DMS153 (cell line): ENCODE measurements around the gene PNPLA6.

Experiments used
- DNase-seq: peaks from one replicate; lab custom pipeline; 2025; lab: John Stamatoyannopoulos, UW

PNPLA6 gene

DNA sequence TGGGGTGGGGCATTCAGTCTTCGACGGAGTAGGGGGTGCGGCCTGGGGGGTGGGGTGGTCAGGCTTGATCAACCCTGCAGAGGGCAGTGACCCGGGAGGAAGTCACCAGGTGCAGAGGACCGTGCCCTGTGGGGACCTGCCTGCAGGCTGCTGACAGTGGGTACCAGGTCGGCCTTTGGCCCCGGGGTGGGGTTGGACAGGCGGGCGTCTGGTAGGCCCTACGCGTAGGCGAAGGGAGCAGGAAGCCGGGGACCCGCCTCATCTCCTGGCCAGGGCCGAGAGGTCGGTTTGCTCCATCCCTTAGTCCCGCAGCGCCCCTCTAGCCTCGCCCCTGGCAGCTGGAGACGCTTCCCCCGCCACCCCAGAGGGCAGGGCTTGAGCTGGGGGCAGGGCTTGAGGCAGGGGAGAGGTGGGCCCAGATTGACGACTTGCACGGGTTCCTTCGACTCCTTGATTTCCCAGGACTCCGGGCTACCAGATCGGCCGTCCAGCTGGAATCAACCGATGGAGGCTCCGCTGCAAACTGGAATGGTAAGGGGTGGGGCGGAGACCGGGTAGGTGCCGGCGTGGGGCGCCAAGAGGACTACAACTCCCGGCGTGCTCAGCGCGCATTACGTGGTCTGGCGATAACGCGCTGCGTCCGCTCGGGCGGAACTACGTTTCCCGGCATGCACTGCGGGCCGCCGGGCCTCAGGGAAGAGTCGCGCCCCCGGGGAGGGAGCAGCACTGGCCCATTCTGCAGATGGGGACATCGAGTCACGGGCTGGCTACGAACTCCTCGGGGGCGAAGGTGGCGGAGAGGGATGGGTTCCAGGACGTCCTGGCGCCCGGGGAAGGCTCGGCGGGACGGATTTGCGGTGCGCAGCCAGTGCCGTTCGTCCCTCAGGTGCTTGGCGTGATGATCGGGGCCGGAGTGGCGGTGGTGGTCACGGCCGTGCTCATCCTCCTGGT lies at the start of gene PNPLA6:
Gene PNPLA6 (plus strand): TSS at position 671 of the 951 bp plus-strand sequence. CDS start 72 bp downstream, at position 743.
- DNase-seq, result peak; percentile 82

DNA sequence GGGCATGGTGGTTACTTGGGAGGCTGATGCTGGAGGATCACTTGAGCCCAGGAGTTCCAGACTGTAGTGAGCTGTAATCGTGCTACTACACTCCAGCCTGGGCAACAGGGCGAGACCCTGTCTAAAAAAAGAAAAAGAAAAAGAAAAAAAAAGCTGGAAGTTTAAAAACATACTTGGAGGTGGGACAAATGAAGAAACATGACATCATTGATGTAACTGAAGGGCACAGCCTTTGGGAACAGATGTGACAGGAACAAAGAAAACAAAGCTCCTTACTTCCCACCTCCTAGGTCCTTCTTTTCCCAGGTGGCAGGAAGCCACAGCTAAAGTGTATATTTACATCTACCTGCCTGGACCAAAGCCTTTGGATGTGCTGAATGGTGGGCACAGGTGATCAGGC lies 48.6 kb upstream of the PNPLA6 start:
- no peak for DNase-seq

DNA sequence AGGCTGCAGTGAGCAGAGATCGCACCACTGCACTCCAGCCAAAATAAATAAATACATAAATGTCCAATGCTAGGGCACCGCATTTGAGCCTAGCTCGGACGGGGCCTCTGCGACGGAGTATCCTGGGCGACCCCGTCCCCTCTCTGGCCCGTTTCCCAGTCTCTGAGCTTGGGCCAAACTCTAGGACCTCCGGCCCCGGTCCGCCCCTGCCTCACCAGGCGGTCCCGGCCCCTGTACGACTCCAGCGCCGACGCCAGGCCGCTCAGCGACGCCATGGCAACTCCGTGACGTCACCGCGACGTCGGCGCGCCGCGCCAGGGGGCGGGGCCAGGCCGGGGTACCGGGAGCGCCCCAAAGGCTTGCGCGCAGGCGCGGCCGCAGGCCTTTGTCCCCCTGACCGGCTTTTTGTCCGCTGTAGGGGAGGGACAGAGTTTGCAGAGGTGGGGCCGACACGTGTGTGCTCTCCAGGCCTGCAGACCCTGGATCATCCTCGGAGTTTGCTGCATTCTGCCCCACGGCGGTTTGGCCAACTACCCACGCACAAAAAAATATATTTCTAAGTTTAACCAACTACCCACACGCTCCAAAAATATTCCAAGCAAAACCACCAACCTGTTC lies 46.7 kb upstream of the PNPLA6 start, which contains the start of gene PEX11G:
Gene PEX11G (minus strand): TSS at position 300 of the 618 bp plus-strand sequence. CDS start 25 bp downstream, at position 275.
- DNase-seq, result peak; percentile 82

DNA sequence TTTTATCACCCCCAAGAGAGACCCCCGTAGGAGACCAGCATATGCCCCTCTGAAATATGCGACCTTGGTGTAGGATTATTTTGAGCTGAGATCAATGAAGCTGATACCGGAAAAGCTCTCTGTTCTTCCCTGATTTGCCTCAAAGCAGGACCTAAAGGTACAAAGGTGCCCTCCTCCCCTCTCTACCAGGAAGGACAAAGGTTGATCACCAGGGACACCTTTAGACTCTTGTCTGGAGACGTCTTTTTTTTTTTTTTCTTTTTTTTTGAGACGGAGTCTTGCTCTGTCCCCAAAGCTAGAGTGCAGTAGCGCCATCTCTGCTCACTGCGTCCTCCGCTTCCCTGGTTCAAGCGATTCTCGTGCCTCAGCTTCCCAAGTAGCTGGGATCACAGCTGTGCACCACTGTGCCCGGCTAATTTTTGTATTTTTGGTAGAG lies 45.9 kb upstream of the PNPLA6 start:
- no peak for DNase-seq

DNA sequence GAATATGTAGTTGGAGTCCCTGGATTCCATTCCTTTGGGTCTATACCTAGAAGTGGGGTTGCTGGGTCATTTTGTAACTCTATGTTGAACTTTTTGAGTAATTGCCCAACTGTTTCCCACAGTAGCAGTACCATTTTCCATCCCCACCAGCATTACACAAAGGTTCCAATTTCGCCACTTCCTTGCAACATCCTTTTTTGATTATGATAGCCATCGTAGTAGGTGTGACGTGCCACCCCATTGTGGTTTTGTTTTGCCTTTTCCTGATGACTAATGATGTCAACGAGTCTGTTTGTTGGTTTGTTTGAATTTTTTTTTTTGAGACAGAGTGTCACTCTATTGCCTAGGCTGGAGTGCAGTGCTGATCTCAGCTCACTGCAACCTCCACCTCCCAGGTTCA lies 43.4 kb upstream of the PNPLA6 start:
- DNase-seq, result no peak

DNA sequence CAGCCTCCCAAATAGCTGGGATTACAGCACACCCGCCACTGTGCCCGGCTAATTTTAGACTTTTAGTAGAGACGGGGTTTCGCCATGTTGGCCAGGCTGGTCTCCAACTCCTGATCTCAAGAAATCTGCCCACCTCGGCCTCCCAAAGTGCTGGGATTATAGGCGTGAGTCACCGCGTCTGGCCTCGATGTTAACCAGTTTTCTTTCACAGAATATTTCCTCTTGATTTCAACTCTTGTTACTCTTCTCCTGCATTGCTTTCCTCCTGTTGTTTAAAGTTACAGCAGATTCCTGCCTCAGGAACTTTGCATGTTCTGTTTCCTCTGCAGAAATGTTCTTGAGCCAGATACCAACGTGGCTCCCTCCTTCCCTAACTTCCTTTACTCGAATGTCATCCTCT lies 43.0 kb upstream of the PNPLA6 start:
- no peak for DNase-seq

DNA sequence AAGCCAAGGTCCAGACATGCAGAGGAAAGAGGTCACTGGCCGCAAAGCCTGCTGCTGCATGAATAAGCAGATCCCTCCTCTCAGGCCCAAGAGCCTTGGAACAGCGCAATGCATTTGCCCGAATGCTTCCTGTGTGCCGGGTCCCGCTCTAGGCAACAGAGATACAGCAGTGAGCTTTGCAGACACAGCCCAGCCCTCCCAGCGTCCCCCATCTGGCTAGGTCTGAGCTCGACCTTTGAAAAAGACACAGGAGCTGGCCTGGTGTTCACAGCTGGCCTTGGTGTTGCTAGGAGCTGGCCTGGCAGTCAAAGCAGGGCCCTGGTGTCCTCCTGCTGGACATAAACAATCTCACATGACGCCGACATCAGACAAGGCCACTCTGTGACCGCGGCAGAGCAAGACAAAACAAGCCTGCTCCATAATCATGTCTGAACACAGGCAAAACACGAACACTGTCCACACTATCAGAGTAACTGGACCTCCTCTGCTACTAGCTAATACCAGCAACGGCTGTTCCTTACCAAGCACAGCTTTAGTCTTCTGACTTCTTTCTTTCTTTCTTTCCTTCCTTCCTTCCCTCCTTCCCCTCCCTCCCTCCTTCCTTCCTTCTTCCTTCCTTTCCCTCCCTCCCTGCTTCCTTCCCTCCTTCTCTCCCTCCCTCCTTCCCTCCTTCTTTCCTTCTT lies 41.0 kb upstream of the PNPLA6 start:
- DNase-seq, result no peak

DNA sequence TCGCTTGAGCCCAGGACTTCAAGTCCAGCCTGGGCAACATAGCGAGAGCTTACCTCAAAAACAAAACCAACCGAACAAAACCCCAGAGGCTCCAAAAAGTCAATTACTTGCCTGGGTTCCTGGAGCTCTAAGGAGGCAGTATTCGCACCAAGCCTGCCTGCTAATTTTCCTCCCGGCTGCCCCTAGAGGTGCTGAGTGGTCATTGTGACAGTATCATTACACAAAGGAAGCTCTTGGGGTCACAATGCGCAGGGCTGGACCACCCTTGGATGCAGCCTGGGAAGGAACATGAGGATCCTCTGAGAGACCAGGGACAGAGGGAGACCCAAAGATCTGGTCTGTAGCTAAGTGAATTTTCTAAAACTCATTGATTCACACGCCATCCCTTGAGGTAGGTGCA lies 38.2 kb upstream of the PNPLA6 start:
- peak; percentile 6 for DNase-seq

DNA sequence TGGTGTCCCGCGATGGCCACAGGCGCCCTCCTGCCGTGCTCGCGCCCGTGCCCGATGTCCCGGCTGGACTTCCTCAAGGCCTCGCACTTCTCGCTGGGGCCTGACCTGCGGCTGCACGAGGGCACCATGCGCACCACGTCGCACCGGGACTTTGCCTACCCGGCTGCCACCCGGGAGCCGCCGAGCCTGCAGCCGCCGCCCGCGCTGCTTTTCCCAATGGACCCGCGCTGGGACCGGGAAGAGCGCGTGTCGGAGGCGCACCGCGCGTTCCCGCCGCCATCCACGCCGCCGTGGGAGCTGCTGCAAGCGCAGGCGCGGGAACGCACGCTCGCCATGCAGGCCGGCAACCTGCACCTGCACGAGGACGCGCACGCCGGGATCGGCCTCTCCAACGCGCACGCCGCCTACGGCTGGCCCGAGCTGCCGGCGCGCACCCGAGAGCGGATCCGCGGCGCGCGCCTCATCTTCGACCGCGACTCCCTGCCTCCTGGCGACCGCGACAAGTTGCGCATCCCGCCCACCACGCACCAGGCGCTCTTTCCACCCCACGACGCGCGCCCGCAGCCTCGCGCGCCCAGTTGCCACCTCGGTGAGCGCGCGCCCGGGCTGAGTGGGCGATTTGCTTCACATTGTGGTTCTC lies 34.6 kb upstream of the PNPLA6 start:
- DNase-seq, result peak; percentile 84

DNA sequence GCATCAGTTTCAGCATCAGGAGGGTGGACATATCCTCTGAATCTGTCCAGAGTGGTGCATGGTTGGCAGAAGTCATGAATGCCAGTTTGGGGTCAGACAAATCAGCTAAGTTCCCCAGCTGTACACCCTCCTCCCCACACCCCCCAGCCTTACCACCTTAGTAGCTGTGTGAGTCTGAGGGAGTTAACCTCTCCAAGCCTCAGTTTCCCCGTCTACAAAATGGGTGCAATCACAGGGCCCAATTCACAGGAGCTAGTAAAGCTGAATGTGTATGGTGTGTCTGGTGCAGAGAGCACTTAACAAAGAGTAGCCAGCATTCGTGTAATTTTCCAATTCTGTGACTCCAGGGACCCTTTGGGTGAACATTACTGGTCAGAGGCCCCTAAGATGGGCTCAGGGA lies 33.0 kb upstream of the PNPLA6 start:
- DNase-seq, result no peak

DNA sequence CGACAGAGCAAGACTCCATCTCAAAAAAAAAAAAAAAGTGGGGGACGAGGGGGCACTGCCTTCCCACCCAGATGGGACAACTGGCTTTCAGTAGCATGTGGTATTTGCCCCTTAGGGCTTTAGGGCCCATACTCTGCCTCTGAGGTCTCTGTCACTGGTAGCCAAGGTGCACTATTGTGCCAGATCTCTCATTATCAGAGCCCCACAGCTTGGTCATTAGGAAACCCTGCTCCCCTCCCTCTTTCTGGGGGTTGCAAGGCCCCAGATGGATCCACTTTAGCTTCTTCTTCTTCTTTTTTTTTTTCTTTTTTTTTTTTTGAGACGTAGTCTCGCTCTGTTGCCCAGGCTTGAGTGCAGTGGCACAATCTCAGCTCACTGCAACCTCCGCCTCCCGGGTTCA lies 30.8 kb upstream of the PNPLA6 start:
- no peak for DNase-seq

DNA sequence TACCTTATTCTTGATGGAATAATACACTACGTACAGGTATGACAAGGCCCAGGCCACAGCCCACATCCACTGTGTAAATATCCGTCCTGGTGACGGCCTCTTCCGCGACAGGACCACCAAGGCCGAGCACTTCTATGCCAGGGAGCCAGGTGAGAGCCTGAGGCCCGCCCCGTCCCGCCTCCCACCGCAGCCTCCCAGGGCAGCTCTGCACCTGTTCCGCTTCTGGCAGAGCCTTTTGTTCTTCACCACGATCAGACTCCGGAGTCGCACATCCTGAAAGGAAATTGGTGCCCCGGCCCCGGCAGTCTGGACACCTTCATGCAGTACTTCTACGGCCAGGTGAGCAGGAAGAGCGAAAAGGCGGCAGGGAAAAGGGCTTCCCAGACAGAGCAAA lies 30.2 kb upstream of the PNPLA6 start:
- DNase-seq, result peak; percentile 69

DNA sequence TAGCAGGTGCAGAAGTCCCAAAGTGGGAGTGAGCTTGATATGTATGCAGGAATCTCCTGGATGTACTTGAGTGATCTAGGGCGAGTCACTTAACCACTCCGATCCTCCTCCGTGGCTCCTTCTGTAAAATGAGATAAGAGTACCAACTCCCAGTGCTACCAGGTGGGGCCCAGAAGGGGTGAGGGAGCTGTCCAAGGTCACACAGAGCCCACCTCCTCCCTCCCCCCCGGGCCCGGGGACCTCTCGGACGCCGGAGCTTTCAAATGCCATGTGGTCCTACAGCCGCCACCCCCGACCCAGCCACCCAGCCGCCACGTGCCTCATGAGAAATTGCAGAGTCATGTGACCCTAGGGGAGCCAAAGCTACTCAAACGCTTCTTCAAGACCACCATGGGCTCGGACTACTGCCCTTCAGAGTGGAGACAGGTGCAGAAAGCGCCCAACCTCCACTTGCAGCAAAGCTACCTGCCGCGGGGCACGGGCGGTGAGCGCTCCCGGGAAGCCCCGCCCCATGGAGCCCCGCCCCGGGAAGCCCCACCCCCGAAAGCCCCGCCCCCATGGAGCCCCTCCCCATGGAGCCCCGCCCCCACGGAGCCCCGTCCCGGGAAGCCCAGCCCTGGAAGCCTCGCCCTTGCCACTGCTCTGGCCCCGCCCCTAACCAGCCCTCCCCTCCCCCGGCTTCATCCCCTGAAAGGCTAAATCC lies 29.7 kb upstream of the PNPLA6 start:
- peak; percentile 61 for DNase-seq

DNA sequence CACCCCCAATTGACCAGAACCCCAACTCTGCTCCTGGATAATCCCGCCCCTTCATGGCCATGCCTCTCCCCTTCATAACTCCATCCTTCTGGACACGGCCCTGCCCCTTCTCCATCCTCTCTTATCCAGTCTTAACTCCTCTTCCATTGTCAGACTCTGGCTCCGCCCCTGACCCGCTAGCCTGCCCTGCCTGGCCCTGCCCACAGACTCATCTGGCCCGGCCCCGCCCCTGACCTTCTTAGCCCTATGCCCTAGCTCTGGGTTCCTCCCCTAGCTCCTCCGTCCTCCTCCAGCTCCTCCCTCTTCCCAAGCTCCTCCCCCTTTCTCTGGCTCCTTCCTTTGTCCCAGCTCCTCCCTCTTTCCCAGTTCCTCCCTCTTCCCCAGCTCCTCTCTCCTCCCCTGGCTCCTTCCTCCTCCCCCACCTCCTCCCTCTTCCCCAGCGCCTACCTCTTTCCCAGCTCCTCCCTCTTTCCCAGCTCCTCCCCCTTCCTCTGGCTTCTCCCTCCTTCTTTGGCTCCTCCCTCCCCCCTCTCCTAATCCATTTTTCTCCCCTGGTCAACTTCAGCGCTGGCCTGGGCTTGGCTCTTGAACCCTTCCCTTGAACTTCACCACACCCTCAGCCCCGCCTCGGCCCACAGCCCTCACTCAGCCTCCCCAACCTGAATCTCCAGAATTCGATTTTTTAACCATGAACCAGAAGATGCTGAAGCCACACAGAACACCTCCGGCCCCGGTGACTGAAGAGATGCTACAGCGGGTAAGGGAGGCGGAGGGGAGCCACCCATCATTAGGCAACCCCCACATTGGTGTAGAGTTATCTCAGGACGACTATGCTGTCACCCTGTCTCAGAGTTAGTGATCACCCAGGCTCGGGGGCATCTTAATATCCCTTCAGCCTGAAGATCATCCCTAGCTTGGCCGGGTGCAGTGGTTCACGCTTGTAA lies 28.9 kb upstream of the PNPLA6 start:
- DNase-seq, result peak; percentile 95

DNA sequence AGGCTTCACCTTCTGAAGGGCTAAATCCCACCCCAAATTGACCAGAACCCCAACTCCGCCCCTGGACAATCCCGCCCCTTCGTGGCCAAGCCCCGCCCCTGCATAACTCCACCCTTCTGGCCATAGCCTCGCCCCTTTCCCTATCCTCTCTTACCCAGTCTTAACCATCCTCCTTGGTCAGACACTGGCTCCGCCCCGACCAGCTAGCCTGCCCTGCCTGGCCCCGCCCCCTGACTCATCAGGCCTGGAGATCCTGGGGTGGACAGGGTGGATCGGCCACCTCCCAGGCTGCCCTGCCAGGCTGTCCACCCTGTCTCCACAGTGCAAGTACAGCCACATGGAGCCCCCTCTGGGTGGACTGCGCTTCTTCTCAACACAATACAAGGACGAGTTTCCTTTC lies 27.6 kb upstream of the PNPLA6 start:
- DNase-seq, result peak; percentile 78

DNA sequence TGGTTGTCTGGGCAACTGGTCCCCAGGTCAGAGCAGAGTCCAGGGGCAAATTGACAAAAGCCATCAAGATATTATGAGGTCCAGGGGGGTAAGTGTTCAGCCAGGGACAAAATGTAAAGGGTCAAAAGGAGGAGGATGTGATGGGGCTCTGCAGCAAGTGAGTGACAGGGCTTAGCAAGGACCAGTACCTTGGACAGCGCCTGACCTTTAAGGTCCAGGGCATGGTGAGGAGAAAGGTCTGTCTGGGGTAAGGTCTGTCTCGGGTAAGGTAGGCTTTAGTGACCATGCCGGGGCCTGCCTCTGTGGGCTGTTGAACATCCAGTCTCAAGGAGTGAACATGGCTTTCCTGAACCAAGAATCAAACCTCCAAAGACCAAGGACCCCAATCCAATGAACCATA lies 25.9 kb upstream of the PNPLA6 start:
- DNase-seq, result no peak

DNA sequence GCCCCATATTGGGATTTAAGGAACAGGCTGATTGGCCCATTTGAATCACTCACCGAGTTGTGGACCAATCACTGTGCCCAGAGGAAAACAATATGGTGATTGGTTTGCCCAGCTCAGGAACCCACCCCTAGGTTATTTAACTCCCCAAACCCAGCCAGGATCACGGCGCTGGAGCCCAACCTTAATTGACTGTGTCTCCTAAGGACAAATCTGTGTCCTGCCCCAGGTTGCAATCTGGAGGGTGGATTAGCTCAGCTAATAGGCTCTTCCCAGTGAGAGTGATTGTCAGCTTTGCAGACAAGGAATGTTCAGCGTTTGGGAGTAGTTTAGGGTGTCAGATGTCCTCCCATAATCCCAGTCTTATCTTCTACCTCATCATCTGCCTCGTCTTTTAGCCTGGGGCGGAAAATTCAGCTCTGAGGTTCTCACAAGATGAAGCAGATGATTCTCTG lies 23.1 kb upstream of the PNPLA6 start:
- no peak for DNase-seq

DNA sequence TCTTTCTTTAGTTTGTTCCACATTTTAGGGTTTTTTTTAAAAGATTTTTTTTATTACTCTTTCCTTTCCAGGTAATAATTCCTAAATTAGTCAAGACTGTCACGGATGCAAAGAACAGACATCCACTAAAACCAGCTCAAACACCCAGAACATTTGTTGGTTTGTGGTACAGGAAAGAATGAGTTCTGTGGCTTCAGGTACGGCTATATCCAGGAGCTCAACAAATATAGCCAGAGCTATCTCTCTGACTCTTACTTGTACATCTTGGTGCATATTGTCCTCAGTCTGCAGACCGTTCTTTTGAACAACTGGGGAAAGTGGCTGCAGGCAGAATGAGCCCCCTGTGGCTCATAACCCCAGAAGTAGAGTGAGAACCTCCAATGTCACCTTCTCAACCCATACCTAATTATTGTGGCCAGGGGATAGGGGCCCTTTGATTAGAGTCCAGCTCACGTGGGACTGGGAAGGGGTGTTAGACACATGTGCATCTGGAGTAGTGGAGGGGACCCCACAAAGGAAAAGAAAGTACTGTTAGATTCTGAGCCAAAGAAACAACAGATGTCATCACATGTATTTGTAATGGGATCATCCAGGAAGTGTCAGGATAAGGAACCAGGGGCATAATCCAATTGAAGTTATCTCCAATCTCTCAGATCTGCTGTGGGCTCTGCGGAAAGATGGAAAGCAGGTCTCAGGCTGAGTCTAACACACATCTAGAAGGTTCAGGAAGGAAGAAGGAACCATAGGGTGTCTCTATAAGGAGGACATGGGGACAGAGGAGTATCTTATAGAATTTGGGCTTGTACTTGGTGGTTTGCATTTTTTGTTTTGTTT lies 21.5 kb upstream of the PNPLA6 start:
- DNase-seq, result no peak

DNA sequence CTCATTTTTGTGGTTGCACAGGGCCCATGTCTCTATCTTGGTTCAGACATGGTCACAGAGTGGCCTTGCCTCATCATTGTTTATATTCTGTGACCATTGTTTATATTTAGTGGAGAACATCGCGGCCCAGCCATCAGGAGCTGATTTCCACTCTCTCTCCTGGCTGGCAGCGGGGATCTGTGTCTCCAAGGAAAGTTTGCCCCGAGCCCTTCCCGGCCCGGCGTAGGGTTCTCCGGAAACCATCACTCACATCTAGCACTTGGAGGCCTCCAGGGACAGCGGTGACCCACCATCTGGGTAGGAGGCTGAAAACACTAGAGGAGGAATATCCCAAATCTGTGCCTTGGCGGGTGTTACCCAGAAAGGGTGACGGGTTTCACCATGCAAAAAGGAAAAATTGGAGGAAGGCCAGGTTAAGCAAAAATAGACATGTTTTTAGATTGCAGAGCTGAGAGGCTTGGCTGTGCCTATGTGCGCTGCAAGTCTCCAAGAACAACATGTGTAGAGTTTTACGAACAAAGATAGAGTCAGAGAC lies 20.3 kb upstream of the PNPLA6 start:
- DNase-seq, result no peak
